Stimulated activated CD4-positive, alpha-beta T cell treated with anti-CD3 and anti-CD28 coated beads, Interleukin-4, amount 100 ng/mL, for 1 hour (primary cell): Measurements from ENCODE around the gene PCLO.
"Not testable (repeated sequence)": the region's sequence is repeated elsewhere in the genome, so short reads cannot be mapped to it uniquely, and the experiment has no call there.

Source experiments
- DNase-seq: peaks from one replicate; pipeline ENCODE4 v3.0.0-alpha.2; 2020

The PCLO gene

GRCh38 chr7:82715344-82715743, 447.3 kb downstream of the PCLO start:
- DNase-seq = no peak

GRCh38 chr7:82714883-82715282, 447.8 kb downstream of the PCLO start:
- DNase-seq = no peak

GRCh38 chr7:82713506-82713905, 449.2 kb downstream of the PCLO start:
- DNase-seq = no peak

GRCh38 chr7:82706344-82706743, 456.3 kb downstream of the PCLO start:
- not testable (repeated sequence) for DNase-seq

- DNase-seq = no peak
Observed at GRCh38 chr7:82705517-82706260, 457.0 kb downstream of the PCLO start.

GRCh38 chr7:82704121-82704520, 458.6 kb downstream of the PCLO start:
- DNase-seq = no peak
